Measurements from ENCODE around the gene POLR2I. TPM values are rescaled to one million over a fixed set of nuclear protein-coding genes. Genes with fewer than 3 reads are reported as not detected.
A peak's percentile ranks its signal among the peaks of the same experiment; 100 is the strongest.

Gene POLR2I
- total and polyA plus RNA-seq, 9 of the 15 experiments (the other 6 are each of a cell fraction or from before 2014, with no cell fraction given), result 28.0 to 283 (median 123) TPM

DNA sequence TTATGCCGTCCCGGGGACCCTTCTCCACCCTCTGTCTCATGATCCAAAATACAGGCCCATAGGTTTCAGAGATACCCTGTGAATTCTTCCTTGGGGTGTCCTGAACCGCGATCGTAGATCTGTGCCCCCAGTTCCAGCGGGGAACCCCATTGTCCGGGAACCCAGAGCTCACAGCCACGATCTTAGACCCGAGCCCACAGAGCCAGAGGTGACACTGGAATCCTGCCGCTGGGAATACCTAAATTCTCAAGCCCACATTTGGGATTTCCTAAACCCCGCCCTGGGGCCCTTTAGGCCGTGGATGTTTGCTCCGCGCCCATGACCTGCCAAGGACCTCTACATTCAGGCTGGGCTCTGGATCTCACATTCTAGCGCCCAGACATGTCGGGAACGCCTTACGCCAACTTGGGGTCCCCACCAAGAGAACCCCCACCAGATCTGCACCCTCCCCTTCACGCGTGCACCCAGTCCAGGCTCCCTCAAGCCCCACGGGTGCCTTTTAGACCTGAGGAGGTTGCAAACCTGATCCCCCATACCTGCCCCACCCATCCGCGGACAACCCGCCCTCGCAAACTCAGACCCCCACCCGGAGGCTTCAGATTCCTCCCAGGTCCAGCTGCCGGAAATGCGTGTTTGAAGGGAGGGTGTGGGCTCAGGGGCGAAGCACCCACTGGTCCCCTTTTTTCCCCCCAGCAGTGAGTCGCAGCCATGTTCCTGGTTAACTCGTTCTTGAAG, 25.8 kb upstream of the POLR2I start (continued):
- TF ChIP-seq, protein P1, sequence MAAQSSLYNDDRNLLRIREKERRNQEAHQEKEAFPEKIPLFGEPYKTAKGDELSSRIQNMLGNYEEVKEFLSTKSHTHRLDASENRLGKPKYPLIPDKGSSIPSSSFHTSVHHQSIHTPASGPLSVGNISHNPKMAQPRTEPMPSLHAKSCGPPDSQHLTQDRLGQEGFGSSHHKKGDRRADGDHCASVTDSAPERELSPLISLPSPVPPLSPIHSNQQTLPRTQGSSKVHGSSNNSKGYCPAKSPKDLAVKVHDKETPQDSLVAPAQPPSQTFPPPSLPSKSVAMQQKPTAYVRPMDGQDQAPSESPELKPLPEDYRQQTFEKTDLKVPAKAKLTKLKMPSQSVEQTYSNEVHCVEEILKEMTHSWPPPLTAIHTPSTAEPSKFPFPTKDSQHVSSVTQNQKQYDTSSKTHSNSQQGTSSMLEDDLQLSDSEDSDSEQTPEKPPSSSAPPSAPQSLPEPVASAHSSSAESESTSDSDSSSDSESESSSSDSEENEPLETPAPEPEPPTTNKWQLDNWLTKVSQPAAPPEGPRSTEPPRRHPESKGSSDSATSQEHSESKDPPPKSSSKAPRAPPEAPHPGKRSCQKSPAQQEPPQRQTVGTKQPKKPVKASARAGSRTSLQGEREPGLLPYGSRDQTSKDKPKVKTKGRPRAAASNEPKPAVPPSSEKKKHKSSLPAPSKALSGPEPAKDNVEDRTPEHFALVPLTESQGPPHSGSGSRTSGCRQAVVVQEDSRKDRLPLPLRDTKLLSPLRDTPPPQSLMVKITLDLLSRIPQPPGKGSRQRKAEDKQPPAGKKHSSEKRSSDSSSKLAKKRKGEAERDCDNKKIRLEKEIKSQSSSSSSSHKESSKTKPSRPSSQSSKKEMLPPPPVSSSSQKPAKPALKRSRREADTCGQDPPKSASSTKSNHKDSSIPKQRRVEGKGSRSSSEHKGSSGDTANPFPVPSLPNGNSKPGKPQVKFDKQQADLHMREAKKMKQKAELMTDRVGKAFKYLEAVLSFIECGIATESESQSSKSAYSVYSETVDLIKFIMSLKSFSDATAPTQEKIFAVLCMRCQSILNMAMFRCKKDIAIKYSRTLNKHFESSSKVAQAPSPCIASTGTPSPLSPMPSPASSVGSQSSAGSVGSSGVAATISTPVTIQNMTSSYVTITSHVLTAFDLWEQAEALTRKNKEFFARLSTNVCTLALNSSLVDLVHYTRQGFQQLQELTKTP (IDR thresholded peaks at IDR 0.05; ENCODE audit: low read depth in 1 of 2, partially characterized antibody in 2 of 2), result no peak
- TF ChIP-seq DDX20 (tag; IDR thresholded peaks at IDR 0.05; ENCODE audit: low read depth) (no peak), NFE2 (IDR thresholded peaks at IDR 0.05; ENCODE audit: low read depth) (no peak), ZNF384 (IDR thresholded peaks at IDR 0.05; ENCODE audit: low read depth, low read length) (no peak), TCF3 (CRISPR knock-in tag; IDR thresholded peaks at IDR 0.05) (no peak), ZNF668 (CRISPR knock-in tag; IDR thresholded peaks at IDR 0.05) (no peak), EGR1 (conservative IDR thresholded peaks at IDR 0.05) (peak; percentile 52; the same call in 1 of the 2 replicates), ZNF75A (CRISPR knock-in tag; IDR thresholded peaks at IDR 0.05) (no peak), ZNF232 (CRISPR knock-in tag; IDR thresholded peaks at IDR 0.05) (no peak), GTF2F1 (IDR thresholded peaks at IDR 0.05; ENCODE audit: low read depth, low read length) (no peak), L3MBTL2 (IDR thresholded peaks at IDR 0.05) (no peak)
- TF ChIP-seq, protein P2, sequence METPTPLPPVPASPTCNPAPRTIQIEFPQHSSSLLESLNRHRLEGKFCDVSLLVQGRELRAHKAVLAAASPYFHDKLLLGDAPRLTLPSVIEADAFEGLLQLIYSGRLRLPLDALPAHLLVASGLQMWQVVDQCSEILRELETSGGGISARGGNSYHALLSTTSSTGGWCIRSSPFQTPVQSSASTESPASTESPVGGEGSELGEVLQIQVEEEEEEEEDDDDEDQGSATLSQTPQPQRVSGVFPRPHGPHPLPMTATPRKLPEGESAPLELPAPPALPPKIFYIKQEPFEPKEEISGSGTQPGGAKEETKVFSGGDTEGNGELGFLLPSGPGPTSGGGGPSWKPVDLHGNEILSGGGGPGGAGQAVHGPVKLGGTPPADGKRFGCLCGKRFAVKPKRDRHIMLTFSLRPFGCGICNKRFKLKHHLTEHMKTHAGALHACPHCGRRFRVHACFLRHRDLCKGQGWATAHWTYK (CRISPR knock-in tag; IDR thresholded peaks at IDR 0.05), result no peak
- TF ChIP-seq, protein P3, sequence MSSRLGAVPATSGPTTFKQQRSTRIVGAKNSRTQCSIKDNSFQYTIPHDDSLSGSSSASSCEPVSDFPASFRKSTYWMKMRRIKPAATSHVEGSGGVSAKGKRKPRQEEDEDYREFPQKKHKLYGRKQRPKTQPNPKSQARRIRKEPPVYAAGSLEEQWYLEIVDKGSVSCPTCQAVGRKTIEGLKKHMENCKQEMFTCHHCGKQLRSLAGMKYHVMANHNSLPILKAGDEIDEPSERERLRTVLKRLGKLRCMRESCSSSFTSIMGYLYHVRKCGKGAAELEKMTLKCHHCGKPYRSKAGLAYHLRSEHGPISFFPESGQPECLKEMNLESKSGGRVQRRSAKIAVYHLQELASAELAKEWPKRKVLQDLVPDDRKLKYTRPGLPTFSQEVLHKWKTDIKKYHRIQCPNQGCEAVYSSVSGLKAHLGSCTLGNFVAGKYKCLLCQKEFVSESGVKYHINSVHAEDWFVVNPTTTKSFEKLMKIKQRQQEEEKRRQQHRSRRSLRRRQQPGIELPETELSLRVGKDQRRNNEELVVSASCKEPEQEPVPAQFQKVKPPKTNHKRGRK (tag; IDR thresholded peaks at IDR 0.05), result no peak
- TF ChIP-seq, protein P4, sequence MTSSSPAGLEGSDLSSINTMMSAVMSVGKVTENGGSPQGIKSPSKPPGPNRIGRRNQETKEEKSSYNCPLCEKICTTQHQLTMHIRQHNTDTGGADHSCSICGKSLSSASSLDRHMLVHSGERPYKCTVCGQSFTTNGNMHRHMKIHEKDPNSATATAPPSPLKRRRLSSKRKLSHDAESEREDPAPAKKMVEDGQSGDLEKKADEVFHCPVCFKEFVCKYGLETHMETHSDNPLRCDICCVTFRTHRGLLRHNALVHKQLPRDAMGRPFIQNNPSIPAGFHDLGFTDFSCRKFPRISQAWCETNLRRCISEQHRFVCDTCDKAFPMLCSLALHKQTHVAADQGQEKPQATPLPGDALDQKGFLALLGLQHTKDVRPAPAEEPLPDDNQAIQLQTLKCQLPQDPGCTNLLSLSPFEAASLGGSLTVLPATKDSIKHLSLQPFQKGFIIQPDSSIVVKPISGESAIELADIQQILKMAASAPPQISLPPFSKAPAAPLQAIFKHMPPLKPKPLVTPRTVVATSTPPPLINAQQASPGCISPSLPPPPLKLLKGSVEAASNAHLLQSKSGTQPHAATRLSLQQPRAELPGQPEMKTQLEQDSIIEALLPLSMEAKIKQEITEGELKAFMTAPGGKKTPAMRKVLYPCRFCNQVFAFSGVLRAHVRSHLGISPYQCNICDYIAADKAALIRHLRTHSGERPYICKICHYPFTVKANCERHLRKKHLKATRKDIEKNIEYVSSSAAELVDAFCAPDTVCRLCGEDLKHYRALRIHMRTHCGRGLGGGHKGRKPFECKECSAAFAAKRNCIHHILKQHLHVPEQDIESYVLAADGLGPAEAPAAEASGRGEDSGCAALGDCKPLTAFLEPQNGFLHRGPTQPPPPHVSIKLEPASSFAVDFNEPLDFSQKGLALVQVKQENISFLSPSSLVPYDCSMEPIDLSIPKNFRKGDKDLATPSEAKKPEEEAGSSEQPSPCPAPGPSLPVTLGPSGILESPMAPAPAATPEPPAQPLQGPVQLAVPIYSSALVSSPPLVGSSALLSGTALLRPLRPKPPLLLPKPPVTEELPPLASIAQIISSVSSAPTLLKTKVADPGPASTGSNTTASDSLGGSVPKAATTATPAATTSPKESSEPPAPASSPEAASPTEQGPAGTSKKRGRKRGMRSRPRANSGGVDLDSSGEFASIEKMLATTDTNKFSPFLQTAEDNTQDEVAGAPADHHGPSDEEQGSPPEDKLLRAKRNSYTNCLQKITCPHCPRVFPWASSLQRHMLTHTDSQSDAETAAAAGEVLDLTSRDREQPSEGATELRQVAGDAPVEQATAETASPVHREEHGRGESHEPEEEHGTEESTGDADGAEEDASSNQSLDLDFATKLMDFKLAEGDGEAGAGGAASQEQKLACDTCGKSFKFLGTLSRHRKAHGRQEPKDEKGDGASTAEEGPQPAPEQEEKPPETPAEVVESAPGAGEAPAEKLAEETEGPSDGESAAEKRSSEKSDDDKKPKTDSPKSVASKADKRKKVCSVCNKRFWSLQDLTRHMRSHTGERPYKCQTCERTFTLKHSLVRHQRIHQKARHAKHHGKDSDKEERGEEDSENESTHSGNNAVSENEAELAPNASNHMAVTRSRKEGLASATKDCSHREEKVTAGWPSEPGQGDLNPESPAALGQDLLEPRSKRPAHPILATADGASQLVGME (CRISPR knock-in tag; IDR thresholded peaks at IDR 0.05), result no peak

Measured in K562 (cell line).